HepG2 (cell line): ENCODE data around the gene ZMYND10. TPM values are rescaled to one million over a fixed set of nuclear protein-coding genes. Genes with fewer than 3 reads are reported as not detected.

Experiments used
- ATF7-NPFF ChIP-seq: sonication (generic); formaldehyde crosslinking; IDR thresholded peaks from 2 replicates; pipeline ENCODE4 v1.8.1; 2023; ENCODE audit warnings: mild to moderate bottlenecking, low read depth, missing genetic modification reagents, moderate library complexity
- IRF2 ChIP-seq: IDR thresholded peaks from 2 replicates; pipeline ENCODE4 v1.6.1; 2018; ENCODE audit warnings: missing genetic modification reagents, missing compliant biosample characterization
- KDM3A ChIP-seq: IDR thresholded peaks from 2 replicates; pipeline ENCODE4 v1.6.1; 2018; ENCODE audit warnings: low read depth, missing compliant biosample characterization
- MED1 ChIP-seq: sonication (generic); formaldehyde crosslinking; IDR thresholded peaks from 2 replicates; pipeline ENCODE4 v1.4.0; 2020; ENCODE audit warnings: missing genetic modification reagents
- NFYC ChIP-seq: IDR thresholded peaks from 2 replicates; pipeline ENCODE4 v1.6.1; 2016; ENCODE audit warnings: missing genetic modification reagents, missing compliant biosample characterization
- RAD51 ChIP-seq: fragments of 450-650 bp; IDR thresholded peaks from 2 replicates; pipeline ENCODE4 v1.6.1; 2016; ENCODE audit warnings: borderline replicate concordance
- SPEN ChIP-seq: sonication (generic); formaldehyde crosslinking; IDR thresholded peaks from 2 replicates; pipeline ENCODE4 v1.5.1; 2020; ENCODE audit warnings: low read depth, mild to moderate bottlenecking, missing genetic modification reagents
- TCF7L2 ChIP-seq: IDR thresholded peaks from 2 replicates; pipeline ENCODE4 v1.6.1; 2011; ENCODE audit warnings: mild to moderate bottlenecking, low read depth, low read length, moderate library complexity
- XRCC5 ChIP-seq: fragments of 200-400 bp; formaldehyde crosslinking; optimal IDR thresholded peaks from 2 replicates; pipeline ENCODE3; 2017; ENCODE audit warnings: mild to moderate bottlenecking, low read length
- ZBTB20 ChIP-seq: sonication (generic); formaldehyde crosslinking; IDR thresholded peaks from 2 replicates; pipeline ENCODE4 v1.8.1; 2023; ENCODE audit warnings: missing genetic modification reagents, low read depth, mild to moderate bottlenecking, borderline replicate concordance
- ZBTB21 ChIP-seq: sonication (generic); formaldehyde crosslinking; IDR thresholded peaks from 2 replicates; pipeline ENCODE4 v1.4.0; 2020; ENCODE audit warnings: missing genetic modification reagents
- ZBTB40 ChIP-seq, 2 experiments: fragments of 450-650 bp in 1 of 2; sonication (generic) in 1 of 2; formaldehyde crosslinking in 1 of 2; IDR thresholded peaks; 2 replicates each; pipeline versions ENCODE4 v1.6.1 to v1.8.0; 2016 to 2022; ENCODE audit warnings: antibody characterized with exemption in 1 of 2, mild to moderate bottlenecking in 1 of 2, missing genetic modification reagents in 1 of 2
- ZNF589 ChIP-seq: sonication (generic); formaldehyde crosslinking; conservative IDR thresholded peaks from 2 replicates; pipeline ENCODE4 v1.8.0; 2022; ENCODE audit warnings: mild to moderate bottlenecking, moderate library complexity, missing genetic modification reagents
- polyA plus RNA-seq, 8 experiments: library from polyadenylated mRNA; depleted of rRNA in 3 of 8; stranded (reverse) in 7 of 8; unstranded in 1 of 8; fragments of >200 nt; fragmentation: Illumina TruSeq in 4 of 8; extraction: Trizol in 4 of 8; gene quantifications; 2 replicates each; pipeline versions ENCODE4 v1.2.1 to v1.2.3, GENCODE V29; 2011 to 2016; ENCODE audit warnings: low read depth in 4 of 8, missing spikeins in 1 of 8, mixed read lengths in 1 of 8; ENCODE audit not compliant: insufficient read depth in 1 of 8
- total RNA-seq, 5 experiments: library from RNA; depleted of rRNA; stranded (reverse); fragments of >200 nt; fragmentation: Illumina TruSeq; extraction: Trizol; gene quantifications; 2 replicates each; pipeline ENCODE4 v1.2.3, GENCODE V29; 2016; ENCODE audit warnings: low read depth in 1 of 5
- TF ChIP-seq, protein P1 (sequence below): IDR thresholded peaks from 2 replicates; pipeline ENCODE4 v1.6.1; 2012; ENCODE audit warnings: low read depth, low read length, improper control_type of control experiment
- TF ChIP-seq, protein P2 (sequence below): sonication (generic); formaldehyde crosslinking; IDR thresholded peaks from 2 replicates; pipeline ENCODE4 v1.4.0; 2020; ENCODE audit warnings: missing genetic modification reagents, borderline replicate concordance
- TF ChIP-seq, protein P3 (sequence below): IDR thresholded peaks from 2 replicates; pipeline ENCODE4 v1.6.1; 2016; ENCODE audit warnings: low read depth, control low read depth

ZMYND10 gene
- total and polyA plus RNA-seq, 2 of the 13 experiments (the other 11 are each of a cell fraction or from before 2014, with no cell fraction given) = 0.60 to 0.74 TPM

DNA sequence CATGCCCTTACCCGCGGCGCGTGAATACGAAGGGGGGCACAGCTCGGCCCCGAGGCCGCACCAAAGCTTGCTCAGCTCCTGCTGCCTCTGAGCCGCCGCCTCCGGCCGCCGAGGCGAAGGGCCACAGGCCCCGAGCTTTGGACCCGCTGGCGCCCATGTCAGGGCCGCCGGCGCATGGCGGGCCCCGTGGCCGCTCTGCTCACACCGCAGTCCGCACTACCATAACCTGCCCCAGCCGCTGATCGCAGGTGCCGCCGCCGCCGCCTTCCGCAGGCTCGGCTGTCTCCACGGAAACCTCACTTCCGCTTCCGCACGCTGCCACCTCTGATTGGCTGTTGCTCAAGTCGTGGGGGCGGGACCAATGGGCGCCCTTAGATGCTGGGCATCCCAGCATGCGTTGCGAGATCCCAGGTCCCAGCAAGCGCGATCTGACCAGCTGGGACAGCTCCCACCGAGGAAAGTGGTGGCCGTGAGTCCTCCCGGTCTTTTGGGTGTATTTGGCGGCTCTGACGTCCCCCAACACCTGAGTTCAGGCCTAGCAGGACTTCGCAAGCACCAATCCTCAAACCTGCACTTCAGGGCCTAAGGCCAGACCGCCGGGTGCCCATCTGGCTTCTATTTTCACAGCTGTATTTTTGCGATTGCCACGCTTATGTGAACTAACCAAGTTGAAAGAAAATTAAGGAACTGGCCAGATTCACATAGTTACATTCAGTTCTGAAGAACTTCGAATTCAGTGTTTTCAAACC lies 17.4 kb downstream of the ZMYND10 start, which contains the start of gene TUSC2 (continued):
- no peak for TF ChIP-seq ZNF589 (CRISPR knock-in tag)
- TF ChIP-seq ATF7-NPFF = no peak
- TF ChIP-seq XRCC5 = peak; percentile 17
- TF ChIP-seq RAD51 = no peak
- no peak for TF ChIP-seq TCF7L2
- TF ChIP-seq SPEN (CRISPR knock-in tag) = peak; percentile 94
- peak; percentile 96 for TF ChIP-seq NFYC
- peak; percentile 57 for TF ChIP-seq ZBTB40 (IDR thresholded peaks at IDR 0.05)
- 0 out of 2 replicates have a peak, but pooled peaks have one; percentile 58 for TF ChIP-seq ZBTB40 (CRISPR knock-in tag; IDR thresholded peaks at IDR 0.05)
- TF ChIP-seq ZBTB21 (CRISPR knock-in tag) = no peak
- TF ChIP-seq, protein P1, sequence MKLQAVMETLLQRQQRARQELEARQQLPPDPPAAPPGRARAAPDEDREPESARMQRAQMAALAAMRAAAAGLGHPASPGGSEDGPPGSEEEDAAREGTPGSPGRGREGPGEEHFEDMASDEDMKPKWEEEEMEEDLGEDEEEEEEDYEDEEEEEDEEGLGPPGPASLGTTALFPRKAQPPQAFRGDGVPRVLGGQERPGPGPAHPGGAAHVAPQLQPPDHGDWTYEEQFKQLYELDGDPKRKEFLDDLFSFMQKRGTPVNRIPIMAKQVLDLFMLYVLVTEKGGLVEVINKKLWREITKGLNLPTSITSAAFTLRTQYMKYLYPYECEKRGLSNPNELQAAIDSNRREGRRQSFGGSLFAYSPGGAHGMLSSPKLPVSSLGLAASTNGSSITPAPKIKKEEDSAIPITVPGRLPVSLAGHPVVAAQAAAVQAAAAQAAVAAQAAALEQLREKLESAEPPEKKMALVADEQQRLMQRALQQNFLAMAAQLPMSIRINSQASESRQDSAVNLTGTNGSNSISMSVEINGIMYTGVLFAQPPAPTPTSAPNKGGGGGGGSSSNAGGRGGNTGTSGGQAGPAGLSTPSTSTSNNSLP = no peak
- TF ChIP-seq KDM3A (CRISPR knock-in tag) = peak; percentile 74; the same call in 1 of the 2 replicates
- no peak for TF ChIP-seq ZBTB20 (CRISPR knock-in tag)
- TF ChIP-seq, protein P2, sequence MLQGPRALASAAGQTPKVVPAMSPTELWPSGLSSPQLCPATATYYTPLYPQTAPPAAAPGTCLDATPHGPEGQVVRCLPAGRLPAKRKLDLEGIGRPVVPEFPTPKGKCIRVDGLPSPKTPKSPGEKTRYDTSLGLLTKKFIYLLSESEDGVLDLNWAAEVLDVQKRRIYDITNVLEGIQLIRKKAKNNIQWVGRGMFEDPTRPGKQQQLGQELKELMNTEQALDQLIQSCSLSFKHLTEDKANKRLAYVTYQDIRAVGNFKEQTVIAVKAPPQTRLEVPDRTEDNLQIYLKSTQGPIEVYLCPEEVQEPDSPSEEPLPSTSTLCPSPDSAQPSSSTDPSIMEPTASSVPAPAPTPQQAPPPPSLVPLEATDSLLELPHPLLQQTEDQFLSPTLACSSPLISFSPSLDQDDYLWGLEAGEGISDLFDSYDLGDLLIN (CRISPR knock-in tag) = peak; percentile 36; the same call in 1 of the 2 replicates
- peak; percentile 44 for TF ChIP-seq MED1 (CRISPR knock-in tag)
- TF ChIP-seq IRF2 (CRISPR knock-in tag) = peak; percentile 61
- TF ChIP-seq, protein P3, sequence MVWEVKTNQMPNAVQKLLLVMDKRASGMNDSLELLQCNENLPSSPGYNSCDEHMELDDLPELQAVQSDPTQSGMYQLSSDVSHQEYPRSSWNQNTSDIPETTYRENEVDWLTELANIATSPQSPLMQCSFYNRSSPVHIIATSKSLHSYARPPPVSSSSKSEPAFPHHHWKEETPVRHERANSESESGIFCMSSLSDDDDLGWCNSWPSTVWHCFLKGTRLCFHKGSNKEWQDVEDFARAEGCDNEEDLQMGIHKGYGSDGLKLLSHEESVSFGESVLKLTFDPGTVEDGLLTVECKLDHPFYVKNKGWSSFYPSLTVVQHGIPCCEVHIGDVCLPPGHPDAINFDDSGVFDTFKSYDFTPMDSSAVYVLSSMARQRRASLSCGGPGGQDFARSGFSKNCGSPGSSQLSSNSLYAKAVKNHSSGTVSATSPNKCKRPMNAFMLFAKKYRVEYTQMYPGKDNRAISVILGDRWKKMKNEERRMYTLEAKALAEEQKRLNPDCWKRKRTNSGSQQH = no peak
